WTC11 (cell line): Measurements from ENCODE around the gene DHCR7.

Source experiments
- FOXK1 ChIP-seq: sonication (generic); formaldehyde crosslinking; IDR thresholded peaks from 2 replicates; pipeline ENCODE4 v1.8.0; 2022; ENCODE audit warnings: mild to moderate bottlenecking, moderate library complexity, missing genetic modification reagents
- GABPB1 ChIP-seq: sonication (generic); formaldehyde crosslinking; IDR thresholded peaks from 2 replicates; pipeline ENCODE4 v1.8.1; 2023; ENCODE audit warnings: mild to moderate bottlenecking, missing genetic modification reagents
- GRHL2 ChIP-seq: fragments of 250-450 bp; sonication (Bioruptor Pico); IDR thresholded peaks from 2 replicates; pipeline ENCODE4 v1.8.0; 2022; ENCODE audit warnings: mild to moderate bottlenecking, moderate library complexity; ENCODE audit not compliant: insufficient replicate concordance, severe bottlenecking
- IRF2 ChIP-seq: sonication (generic); formaldehyde crosslinking; IDR thresholded peaks from 2 replicates; pipeline ENCODE4 v1.8.0; 2022; ENCODE audit warnings: low read depth, missing genetic modification reagents, borderline replicate concordance
- JUN ChIP-seq: sonication (generic); formaldehyde crosslinking; IDR thresholded peaks from 2 replicates; pipeline ENCODE4 v1.8.0; 2023; ENCODE audit warnings: mild to moderate bottlenecking, missing genetic modification reagents
- NR3C1 ChIP-seq: sonication (generic); formaldehyde crosslinking; conservative IDR thresholded peaks from 2 replicates; pipeline ENCODE4 v1.8.1; 2023; ENCODE audit warnings: low read depth, mild to moderate bottlenecking, missing genetic modification reagents
- PRRX2 ChIP-seq: fragments of 250-450 bp; sonication (Bioruptor Pico); IDR thresholded peaks from 2 replicates; pipeline ENCODE4 v1.8.0; 2021; ENCODE audit warnings: mild to moderate bottlenecking
- SP1 ChIP-seq: sonication (generic); formaldehyde crosslinking; conservative IDR thresholded peaks from 2 replicates; pipeline ENCODE4 v1.8.1; 2022; ENCODE audit warnings: missing genetic modification reagents
- TF ChIP-seq, protein P1 (sequence below): fragments of 200-600 bp; IDR thresholded peaks from 2 replicates; pipeline ENCODE4 v1.8.0; 2022; ENCODE audit warnings: antibody characterized with exemption

DNA sequence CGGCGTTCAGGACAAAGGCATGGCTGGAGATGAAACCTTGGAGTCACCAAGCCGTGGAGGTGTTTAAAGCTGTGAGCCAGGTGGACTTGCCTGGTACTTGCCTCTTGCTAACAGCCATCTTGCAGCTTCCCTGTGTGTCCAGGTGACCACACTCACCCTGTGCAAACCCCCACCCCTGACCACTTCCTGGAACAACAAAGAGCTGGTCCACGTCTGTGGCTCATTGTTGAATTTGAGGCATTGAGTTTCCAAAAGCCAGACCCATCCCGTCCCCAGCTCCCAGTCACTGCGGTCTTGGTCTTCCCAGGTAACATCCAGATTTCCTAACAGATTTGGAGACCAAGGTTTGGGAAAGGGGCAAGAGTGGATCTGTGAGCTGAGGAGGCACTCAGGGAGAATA lies 18.5 kb downstream of the DHCR7 start:
- TF ChIP-seq, protein P1, sequence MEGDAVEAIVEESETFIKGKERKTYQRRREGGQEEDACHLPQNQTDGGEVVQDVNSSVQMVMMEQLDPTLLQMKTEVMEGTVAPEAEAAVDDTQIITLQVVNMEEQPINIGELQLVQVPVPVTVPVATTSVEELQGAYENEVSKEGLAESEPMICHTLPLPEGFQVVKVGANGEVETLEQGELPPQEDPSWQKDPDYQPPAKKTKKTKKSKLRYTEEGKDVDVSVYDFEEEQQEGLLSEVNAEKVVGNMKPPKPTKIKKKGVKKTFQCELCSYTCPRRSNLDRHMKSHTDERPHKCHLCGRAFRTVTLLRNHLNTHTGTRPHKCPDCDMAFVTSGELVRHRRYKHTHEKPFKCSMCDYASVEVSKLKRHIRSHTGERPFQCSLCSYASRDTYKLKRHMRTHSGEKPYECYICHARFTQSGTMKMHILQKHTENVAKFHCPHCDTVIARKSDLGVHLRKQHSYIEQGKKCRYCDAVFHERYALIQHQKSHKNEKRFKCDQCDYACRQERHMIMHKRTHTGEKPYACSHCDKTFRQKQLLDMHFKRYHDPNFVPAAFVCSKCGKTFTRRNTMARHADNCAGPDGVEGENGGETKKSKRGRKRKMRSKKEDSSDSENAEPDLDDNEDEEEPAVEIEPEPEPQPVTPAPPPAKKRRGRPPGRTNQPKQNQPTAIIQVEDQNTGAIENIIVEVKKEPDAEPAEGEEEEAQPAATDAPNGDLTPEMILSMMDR: no peak
- TF ChIP-seq NR3C1 (CRISPR knock-in tag) (no peak), GABPB1 (CRISPR knock-in tag) (no peak), IRF2 (CRISPR knock-in tag) (no peak), GRHL2 (CRISPR knock-in tag) (no peak), JUN (no peak), SP1 (CRISPR knock-in tag) (no peak), FOXK1 (CRISPR knock-in tag) (no peak), PRRX2 (no peak)
